H9 (cell line): ENCODE results near the gene CHRNG. TPM values are rescaled to one million over a fixed set of nuclear protein-coding genes. Genes with fewer than 3 reads are reported as not detected.

Experiments
- DNase-seq: peaks from one replicate; pipeline ENCODE4 v3.0.0-alpha.2; 2017
- H2AFZ ChIP-seq: one replicate; pipeline ENCODE4 v1.6.1; 2013; ENCODE audit warnings: mild to moderate bottlenecking, low read length, control low read depth, moderate library complexity
- H2AK5ac ChIP-seq: 2 replicates; pipeline ENCODE4 v1.6.1; 2013; ENCODE audit warnings: low read length, control low read depth, mixed read lengths; ENCODE audit not compliant: insufficient read length
- H2BK120ac ChIP-seq: one replicate; pipeline ENCODE4 v1.6.1; 2013; ENCODE audit warnings: low read depth, mild to moderate bottlenecking, low read length, control low read depth, inconsistent platforms; ENCODE audit not compliant: poor library complexity, severe bottlenecking
- H2BK12ac ChIP-seq: 2 replicates; pipeline ENCODE4 v1.6.1; 2013; ENCODE audit warnings: low read length, control low read depth, mixed read lengths, low read depth; ENCODE audit not compliant: insufficient read length
- H2BK15ac ChIP-seq: 2 replicates; pipeline ENCODE4 v1.6.1; 2013; ENCODE audit warnings: low read depth, low read length, control low read depth
- H2BK20ac ChIP-seq: one replicate; pipeline ENCODE4 v1.6.1; 2013; ENCODE audit warnings: low read depth, mild to moderate bottlenecking, low read length, control low read depth, inconsistent platforms; ENCODE audit not compliant: poor library complexity, severe bottlenecking
- H2BK5ac ChIP-seq: 2 replicates; pipeline ENCODE4 v1.6.1; 2013; ENCODE audit warnings: low read length, control low read depth, mixed read lengths; ENCODE audit not compliant: insufficient read length
- H3K14ac ChIP-seq: 2 replicates; pipeline ENCODE4 v1.6.1; 2013; ENCODE audit warnings: low read length, control low read depth; ENCODE audit not compliant: insufficient read depth
- H3K18ac ChIP-seq: 2 replicates; pipeline ENCODE4 v1.6.1; 2013; ENCODE audit warnings: low read depth, mild to moderate bottlenecking, mixed read lengths, low read length, control low read depth; ENCODE audit not compliant: insufficient read length
- H3K23ac ChIP-seq: 2 replicates; pipeline ENCODE4 v1.6.1; 2013; ENCODE audit warnings: low read length, control low read depth, mixed read lengths, low read depth; ENCODE audit not compliant: insufficient read length
- H3K23me2 ChIP-seq: 2 replicates; pipeline ENCODE4 v1.6.1; 2013; ENCODE audit warnings: low read depth, mild to moderate bottlenecking, mixed read lengths, low read length, control low read depth; ENCODE audit not compliant: insufficient read length, poor library complexity, severe bottlenecking
- H3K27ac ChIP-seq: 2 replicates; pipeline ENCODE4 v1.5.1; 2013; ENCODE audit warnings: low read length, control low read depth, mixed read lengths, low read depth; ENCODE audit not compliant: insufficient read length
- H3K27me3 ChIP-seq: 2 replicates; pipeline ENCODE4 v1.6.1; 2013; ENCODE audit warnings: low read length, control low read depth, inconsistent platforms; ENCODE audit not compliant: insufficient read depth
- H3K4ac ChIP-seq: 2 replicates; pipeline ENCODE4 v1.6.1; 2013; ENCODE audit warnings: low read depth, mild to moderate bottlenecking, control low read depth, inconsistent platforms, low read length, moderate library complexity
- H3K4me1 ChIP-seq: 2 replicates; pipeline ENCODE4 v1.6.1; 2013; ENCODE audit warnings: low read length, control low read depth, inconsistent platforms; ENCODE audit not compliant: insufficient read depth
- H3K4me2 ChIP-seq: 2 replicates; pipeline ENCODE4 v1.6.1; 2013; ENCODE audit warnings: low read length, control low read depth, mixed read lengths; ENCODE audit not compliant: insufficient read length, insufficient read depth
- H3K56ac ChIP-seq: 2 replicates; pipeline ENCODE4 v1.6.1; 2013; ENCODE audit warnings: low read depth, mild to moderate bottlenecking, mixed read lengths, low read length, control low read depth; ENCODE audit not compliant: insufficient read length
- H3K79me1 ChIP-seq: 2 replicates; pipeline ENCODE4 v1.6.1; 2013; ENCODE audit warnings: low read depth, mild to moderate bottlenecking, moderate library complexity, low read length, control low read depth, inconsistent platforms; ENCODE audit not compliant: insufficient read depth, poor library complexity, severe bottlenecking
- H3K79me2 ChIP-seq: 2 replicates; pipeline ENCODE4 v1.6.1; 2013; ENCODE audit warnings: low read length, control low read depth, inconsistent platforms; ENCODE audit not compliant: insufficient read depth
- H3K9ac ChIP-seq: 2 replicates; pipeline ENCODE4 v1.6.1; 2013; ENCODE audit warnings: low read length, control low read depth, mixed read lengths; ENCODE audit not compliant: insufficient read length; ENCODE audit errors: extremely low read depth
- H3K9me3 ChIP-seq: one replicate; pipeline ENCODE4 v1.6.1; 2013; ENCODE audit warnings: low read depth, low read length, inconsistent platforms; ENCODE audit not compliant: control insufficient read depth
- H3T11ph ChIP-seq: one replicate; pipeline ENCODE4 v1.6.1; 2013; ENCODE audit warnings: mild to moderate bottlenecking, low read length, control low read depth, inconsistent platforms
- H4K20me1 ChIP-seq: one replicate; pipeline ENCODE4 v1.6.1; 2013; ENCODE audit not compliant: control insufficient read depth, insufficient read length, insufficient read depth
- H4K5ac ChIP-seq: 2 replicates; pipeline ENCODE4 v1.6.1; 2013; ENCODE audit warnings: low read depth, mild to moderate bottlenecking, mixed read lengths, low read length, control low read depth; ENCODE audit not compliant: insufficient read length
- H4K8ac ChIP-seq: replicated peaks from 2 replicates; pipeline ENCODE4 v1.6.1; 2013; ENCODE audit warnings: low read length, control low read depth, mixed read lengths, low read depth; ENCODE audit not compliant: insufficient read length
- H4K91ac ChIP-seq: 2 replicates; pipeline ENCODE4 v1.6.1; 2013; ENCODE audit warnings: low read depth, mild to moderate bottlenecking, moderate library complexity, mixed read lengths, low read length, control low read depth; ENCODE audit not compliant: insufficient read length
- H3K27ac Mint-ChIP-seq, 3 experiments: 2 replicates in 2 of 3; 3 replicates in 1 of 3; pipeline ENCODE4 v1.8.0; 2020 to 2021; ENCODE audit warnings: mixed read lengths in 3 of 3, mild to moderate bottlenecking in 1 of 3, moderate library complexity in 1 of 3
- H3K27me3 Mint-ChIP-seq: 2 replicates; pipeline ENCODE4 v1.8.0; 2021; ENCODE audit warnings: low read depth, mild to moderate bottlenecking, moderate library complexity, mixed read lengths
- H3K36me3 Mint-ChIP-seq, 3 experiments: 2 replicates in 2 of 3; 3 replicates in 1 of 3; pipeline ENCODE4 v1.8.0; 2020 to 2021; ENCODE audit warnings: low read depth in 3 of 3, mixed read lengths in 3 of 3; ENCODE audit not compliant: insufficient read depth in 1 of 3
- H3K4me1 Mint-ChIP-seq, 2 experiments: 2 replicates each; pipeline ENCODE4 v1.8.0; 2020; ENCODE audit warnings: mixed read lengths in 2 of 2
- H3K4me3 Mint-ChIP-seq, 2 experiments: 2 replicates in 1 of 2; 3 replicates in 1 of 2; pipeline ENCODE4 v1.8.0; 2020 to 2021; ENCODE audit warnings: mild to moderate bottlenecking in 2 of 2, mixed read lengths in 2 of 2, moderate library complexity in 1 of 2
- H3K9me3 Mint-ChIP-seq, 2 experiments: 2 replicates in 1 of 2; 3 replicates in 1 of 2; pipeline ENCODE4 v1.8.0; 2020; ENCODE audit warnings: mild to moderate bottlenecking in 2 of 2, mixed read lengths in 2 of 2, moderate library complexity in 1 of 2
- WGBS: extraction: QIAGEN DNeasy Blood & Tissue Kit; methylation state at CpG from one replicate; pipeline ENCODE4 v1.1.7; 2013; ENCODE audit warnings: missing lambda C conversion rate, low lambda C conversion rate, mixed read lengths; ENCODE audit not compliant: insufficient read length; ENCODE audit errors: extremely low coverage; 5-methylcytosine and 5-hydroxymethylcytosine counted together
- total RNA-seq: library from RNA; stranded (reverse); gene quantifications from 2 replicates; pipeline ENCODE4 v1.2.1, GENCODE V29; 2021
- TF ChIP-seq, protein P1 (sequence below): fragments of 200-600 bp; sonication (generic); conservative IDR thresholded peaks from 3 replicates; pipeline ENCODE4 v1.8.0; 2021; ENCODE audit warnings: antibody characterized with exemption, mild to moderate bottlenecking

CHRNG gene
- total RNA-seq, 1 experiment from 2014 or later, result not detected

- H2BK5ac ChIP-seq, result no peak overlapping the region
- no peak overlapping the region for H3T11ph ChIP-seq
- no peak overlapping the region for H3K9ac ChIP-seq
- DNase-seq, result no peak
- H3K27me3 ChIP-seq, result no peaks in the 10 kb centered on the region; the same call in 1 of the 2 replicates
- H3K4me1 Mint-ChIP-seq, result peaks cover 18 to 22% of the 10 kb centered on the region in 2 experiments
- H3K36me3 Mint-ChIP-seq, result peaks cover 7 to 11% (median 8%) of the 10 kb centered on the region in 3 experiments; a peak in 6 of 7 replicates
- no peak overlapping the region for H3K23ac ChIP-seq
- no peak overlapping the region for H2BK20ac ChIP-seq
- H3K27me3 Mint-ChIP-seq, result peaks cover 5% of the 10 kb centered on the region
- H3K79me1 ChIP-seq, result no peaks in the 10 kb centered on the region
- WGBS, result no CpG with 5 or more reads among the region's 9 CpGs
- peaks cover 4% of the 10 kb centered on the region; the same call in 1 of the 2 replicates for H3K4me1 ChIP-seq
- TF ChIP-seq, protein P1, sequence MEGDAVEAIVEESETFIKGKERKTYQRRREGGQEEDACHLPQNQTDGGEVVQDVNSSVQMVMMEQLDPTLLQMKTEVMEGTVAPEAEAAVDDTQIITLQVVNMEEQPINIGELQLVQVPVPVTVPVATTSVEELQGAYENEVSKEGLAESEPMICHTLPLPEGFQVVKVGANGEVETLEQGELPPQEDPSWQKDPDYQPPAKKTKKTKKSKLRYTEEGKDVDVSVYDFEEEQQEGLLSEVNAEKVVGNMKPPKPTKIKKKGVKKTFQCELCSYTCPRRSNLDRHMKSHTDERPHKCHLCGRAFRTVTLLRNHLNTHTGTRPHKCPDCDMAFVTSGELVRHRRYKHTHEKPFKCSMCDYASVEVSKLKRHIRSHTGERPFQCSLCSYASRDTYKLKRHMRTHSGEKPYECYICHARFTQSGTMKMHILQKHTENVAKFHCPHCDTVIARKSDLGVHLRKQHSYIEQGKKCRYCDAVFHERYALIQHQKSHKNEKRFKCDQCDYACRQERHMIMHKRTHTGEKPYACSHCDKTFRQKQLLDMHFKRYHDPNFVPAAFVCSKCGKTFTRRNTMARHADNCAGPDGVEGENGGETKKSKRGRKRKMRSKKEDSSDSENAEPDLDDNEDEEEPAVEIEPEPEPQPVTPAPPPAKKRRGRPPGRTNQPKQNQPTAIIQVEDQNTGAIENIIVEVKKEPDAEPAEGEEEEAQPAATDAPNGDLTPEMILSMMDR, result no peak
- H4K20me1 ChIP-seq, result no peaks in the 10 kb centered on the region
- H3K4me2 ChIP-seq, result no peak overlapping the region
- no peak overlapping the region; a peak in 1 of 5 replicates for H3K4me3 Mint-ChIP-seq
- no peaks in the 10 kb centered on the region for H3K79me2 ChIP-seq
- no peak overlapping the region for H3K18ac ChIP-seq
- no peaks in the 10 kb centered on the region for H3K9me3 ChIP-seq
- H2BK120ac ChIP-seq, result no peak overlapping the region
- no peak overlapping the region for H3K56ac ChIP-seq
- no peak overlapping the region for H2AK5ac ChIP-seq
- peak overlapping the region in 1 of 3 experiments; percentile 9; a peak in 1 of 7 replicates for H3K27ac Mint-ChIP-seq
- no peak overlapping the region for H4K5ac ChIP-seq
- no peak overlapping the region for H2BK12ac ChIP-seq
- no peak overlapping the region for H3K27ac ChIP-seq
- H2AFZ ChIP-seq, result no peak overlapping the region
- no peak overlapping the region for H4K8ac ChIP-seq
- no peak overlapping the region for H3K4ac ChIP-seq
- no peaks in the 10 kb centered on the region for H3K23me2 ChIP-seq
- no peaks in the 10 kb centered on the region for H3K9me3 Mint-ChIP-seq
- no peak overlapping the region for H3K14ac ChIP-seq
- no peak overlapping the region for H2BK15ac ChIP-seq
- no peak overlapping the region for H4K91ac ChIP-seq
Measured at GRCh38 chr2:232541961-232542714, 2.6 kb downstream of the CHRNG start.
